ENCODE data around the gene RABGGTA. TPM values are rescaled to one million over a fixed set of nuclear protein-coding genes. Genes with fewer than 3 reads are reported as not detected.

RABGGTA gene
- total and polyA plus RNA-seq, 10 of the 15 experiments (the other 5 are each of a cell fraction or from before 2014, with no cell fraction given): 19.1 to 75.6 (median 46.9) TPM

DNA sequence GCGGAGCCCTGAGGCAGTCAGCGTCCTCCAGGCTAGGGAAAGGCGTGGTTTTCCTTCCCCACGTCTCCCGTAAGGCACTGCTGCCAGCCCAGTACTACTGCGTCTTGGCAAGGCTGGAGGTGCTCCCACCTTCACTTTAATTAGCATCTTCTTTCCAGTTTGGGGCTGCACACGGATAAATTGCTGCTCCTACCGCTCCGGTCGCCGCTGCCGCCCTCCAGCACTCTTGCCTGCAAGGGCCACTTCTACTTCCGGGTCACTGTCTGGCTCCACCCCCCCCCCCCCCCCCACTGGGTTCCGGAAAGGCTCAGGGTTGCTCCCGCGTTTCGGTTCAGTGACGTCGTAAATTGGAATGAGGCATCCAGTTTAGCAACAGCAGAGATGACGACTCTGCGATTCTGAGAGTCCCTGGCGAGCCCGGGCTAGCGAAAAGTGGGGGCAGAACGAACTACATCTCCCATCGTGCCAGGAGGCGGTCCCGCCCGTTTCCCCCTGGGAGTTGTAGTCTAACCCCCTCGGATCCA is 39.2 kb downstream of the RABGGTA start, which contains the start of gene NEDD8 (continued):
- TF ChIP-seq JUND (IDR thresholded peaks at IDR 0.05; ENCODE audit: low read depth, low read length): no peak
- no peak for TF ChIP-seq EP300 (IDR thresholded peaks at IDR 0.05; ENCODE audit: borderline replicate concordance in 1 of 2, control insufficient read depth in 1 of 2, low read depth in 2 of 2, low read length in 2 of 2)
- peak; percentile 70 for TF ChIP-seq NR2C2 (IDR thresholded peaks at IDR 0.05; ENCODE audit: borderline replicate concordance, control insufficient read depth, insufficient read length, low read depth)
- no peak for TF ChIP-seq SPI1 (IDR thresholded peaks at IDR 0.05; ENCODE audit: borderline replicate concordance, insufficient read depth, low read depth, low read length)
- no peak for TF ChIP-seq NRF1 (conservative IDR thresholded peaks at IDR 0.05; ENCODE audit: low read depth, low read length)
- TF ChIP-seq KAT2A (conservative IDR thresholded peaks at IDR 0.05; ENCODE audit: control insufficient read depth, low read depth, low read length): no peak
- no peak for TF ChIP-seq RUNX3 (IDR thresholded peaks at IDR 0.05; ENCODE audit: low read length)
- no peak for TF ChIP-seq NFXL1 (IDR thresholded peaks at IDR 0.05; ENCODE audit: borderline replicate concordance)
- TF ChIP-seq SIX5 (IDR thresholded peaks at IDR 0.05; ENCODE audit: low read depth, low read length, severe bottlenecking): peak; percentile 94
- no peak for TF ChIP-seq CTCF (IDR thresholded peaks at IDR 0.05 in 2 of 3, conservative IDR thresholded peaks at IDR 0.05 in 1 of 3; ENCODE audit: control insufficient read depth in 2 of 3, extremely low read depth in 1 of 3, insufficient read depth in 1 of 3, low read depth in 3 of 3, low read length in 3 of 3)
- TF ChIP-seq BRCA1 (IDR thresholded peaks at IDR 0.05; ENCODE audit: low read depth, low read length): no peak
- peak; percentile 20; the same call in 1 of the 2 replicates for TF ChIP-seq ZNF687 (IDR thresholded peaks at IDR 0.05)
- TF ChIP-seq MLLT1 (IDR thresholded peaks at IDR 0.05): no peak
- TF ChIP-seq CBFB (IDR thresholded peaks at IDR 0.05; ENCODE audit: low read depth): no peak
- no peak for TF ChIP-seq ATF2 (IDR thresholded peaks at IDR 0.05; ENCODE audit: low read length)
- no peak for TF ChIP-seq HSF1 (IDR thresholded peaks at IDR 0.05; ENCODE audit: low read depth, low read length)
- no peak for TF ChIP-seq BHLHE40 (IDR thresholded peaks at IDR 0.05; ENCODE audit: borderline replicate concordance in 1 of 2, low read depth in 2 of 2, low read length in 1 of 2)
- peak; percentile 99 for TF ChIP-seq IKZF1 (conservative IDR thresholded peaks at IDR 0.05)

Data from GM12878 (cell line).